SK-N-MC (cell line): Measurements from ENCODE around the gene TRIM17.

Experiments
- DNase-seq: peaks from one replicate; pipeline ENCODE4 v3.0.0-alpha.2; 2011; ENCODE audit warnings: low read depth, low spot score
- H3K27ac ChIP-seq: fragments of 200-600 bp; sonication (generic); 2 replicates; pipeline ENCODE4 v1.5.1; 2016; ENCODE audit warnings: mixed run types
- H3K36me3 ChIP-seq: fragments of 200-600 bp; sonication (generic); 2 replicates; pipeline ENCODE4 v1.6.1; 2017; ENCODE audit warnings: antibody characterized with exemption, low read length, mixed read lengths; ENCODE audit not compliant: insufficient read depth
- H3K4me3 ChIP-seq: fragments of 200-600 bp; sonication (generic); 2 replicates; pipeline ENCODE4 v1.5.1; 2016
- H3K9ac ChIP-seq: fragments of 200-600 bp; sonication (generic); 2 replicates; pipeline ENCODE4 v1.8.0; 2017; ENCODE audit warnings: mixed run types, mixed read lengths; ENCODE audit not compliant: insufficient read length
- H3K9me3 ChIP-seq: fragments of 200-600 bp; sonication (generic); 2 replicates; pipeline ENCODE4 v1.6.1; 2017; ENCODE audit warnings: low read depth, mild to moderate bottlenecking, antibody characterized with exemption, low read length, moderate library complexity, mixed read lengths
- EZH2 ChIP-seq: fragments of 200-600 bp; sonication (generic); IDR thresholded peaks from one replicate; pipeline ENCODE4 v1.6.1; 2017; ENCODE audit warnings: antibody characterized with exemption
- FOXP2 ChIP-seq: optimal IDR thresholded peaks from 2 replicates; pipeline ENCODE3; 2011; ENCODE audit warnings: mild to moderate bottlenecking, moderate library complexity; ENCODE audit not compliant: insufficient read depth; ENCODE audit errors: extremely low read length, control extremely low read depth
- POLR2AphosphoS5 ChIP-seq: IDR thresholded peaks from 2 replicates; pipeline ENCODE4 v1.6.1; 2012; ENCODE audit warnings: mild to moderate bottlenecking, low read depth, low read length, borderline replicate concordance

TRIM17 gene

GRCh38 chr1:228428412-228428811 lies 11.8 kb upstream of the TRIM17 start:
- H3K4me3 ChIP-seq: no peak overlapping the region
- H3K9me3 ChIP-seq: no peaks in the 10 kb centered on the region
- no peak overlapping the region for H3K9ac ChIP-seq
- no peak overlapping the region for H3K27ac ChIP-seq
- no peaks in the 10 kb centered on the region for H3K36me3 ChIP-seq
- TF ChIP-seq EZH2 (no peak), POLR2AphosphoS5 (no peak), FOXP2 (no peak)
- no peak for DNase-seq

GRCh38 chr1:228426518-228427175 lies 10.0 kb upstream of the TRIM17 start:
- Histone ChIP-seq H3K36me3 (no peaks in the 10 kb centered on the region), H3K4me3 (no peak overlapping the region), H3K27ac (no peak overlapping the region), H3K9me3 (no peaks in the 10 kb centered on the region), H3K9ac (no peak overlapping the region)
- no peak for DNase-seq
- TF ChIP-seq EZH2: no peak
- no peak for TF ChIP-seq FOXP2
- TF ChIP-seq POLR2AphosphoS5: no peak

- no peaks in the 10 kb centered on the region for H3K36me3 ChIP-seq
- H3K27ac ChIP-seq: no peak overlapping the region
- TF ChIP-seq FOXP2 (no peak), POLR2AphosphoS5 (no peak), EZH2 (no peak)
- no peak overlapping the region for H3K4me3 ChIP-seq
- no peak for DNase-seq
- no peaks in the 10 kb centered on the region for H3K9me3 ChIP-seq
- H3K9ac ChIP-seq: no peak overlapping the region
Measured at GRCh38 chr1:228424685-228425660, 8.3 kb upstream of the TRIM17 start.

- no peak overlapping the region for H3K9ac ChIP-seq
- TF ChIP-seq EZH2 (no peak), FOXP2 (no peak), POLR2AphosphoS5 (no peak)
- H3K9me3 ChIP-seq: no peaks in the 10 kb centered on the region
- H3K27ac ChIP-seq: no peak overlapping the region
- no peak overlapping the region for H3K4me3 ChIP-seq
- DNase-seq: no peak
- H3K36me3 ChIP-seq: no peaks in the 10 kb centered on the region
Measured at GRCh38 chr1:228423404-228424053, 6.9 kb upstream of the TRIM17 start.

- Histone ChIP-seq H3K4me3 (no peak overlapping the region), H3K9ac (no peak overlapping the region), H3K9me3 (no peaks in the 10 kb centered on the region), H3K36me3 (no peaks in the 10 kb centered on the region), H3K27ac (no peak overlapping the region)
- no peak for TF ChIP-seq EZH2
- no peak for TF ChIP-seq POLR2AphosphoS5
- TF ChIP-seq FOXP2: no peak
- DNase-seq: no peak
Measured at GRCh38 chr1:228420968-228421826, 4.5 kb upstream of the TRIM17 start.

GRCh38 chr1:228417483-228418203 lies 982 bp upstream of the TRIM17 start:
- no peak for DNase-seq
- Histone ChIP-seq H3K9me3 (no peaks in the 10 kb centered on the region), H3K4me3 (no peak overlapping the region), H3K9ac (no peak overlapping the region), H3K27ac (no peak overlapping the region), H3K36me3 (no peaks in the 10 kb centered on the region)
- no peak for TF ChIP-seq EZH2
- no peak for TF ChIP-seq FOXP2
- TF ChIP-seq POLR2AphosphoS5: no peak

GRCh38 chr1:228417061-228417460 lies 400 bp upstream of the TRIM17 start:
- Histone ChIP-seq H3K36me3 (no peaks in the 10 kb centered on the region), H3K9ac (no peak overlapping the region), H3K27ac (no peak overlapping the region), H3K9me3 (no peaks in the 10 kb centered on the region), H3K4me3 (peak overlapping the region; percentile 60; the same call in 1 of the 2 replicates)
- no peak for TF ChIP-seq FOXP2
- no peak for TF ChIP-seq POLR2AphosphoS5
- no peak for TF ChIP-seq EZH2
- no peak for DNase-seq
